Choroid plexus epithelial cell (primary cell): ENCODE measurements around the gene CDK5.
A peak's percentile ranks its signal among the peaks of the same experiment; 100 is the strongest.

Experiments
- DNase-seq: peaks from one replicate; pipeline ENCODE4 v3.0.0-alpha.2; 2010; ENCODE audit warnings: low read depth
- H3K4me3 ChIP-seq: 2 replicates; pipeline ENCODE4 v1.5.1; 2011; ENCODE audit warnings: low read depth, mild to moderate bottlenecking, control low read depth, low read length, moderate library complexity
- TF ChIP-seq, protein P1 (sequence below): conservative IDR thresholded peaks from 2 replicates; pipeline ENCODE4 v1.5.1; 2011; ENCODE audit warnings: low read depth, mild to moderate bottlenecking, control low read depth, inconsistent platforms, low read length, moderate library complexity

CDK5 gene

GRCh38 chr7:151053751-151054150, 3.9 kb downstream of the CDK5 start:
- TF ChIP-seq, protein P1, sequence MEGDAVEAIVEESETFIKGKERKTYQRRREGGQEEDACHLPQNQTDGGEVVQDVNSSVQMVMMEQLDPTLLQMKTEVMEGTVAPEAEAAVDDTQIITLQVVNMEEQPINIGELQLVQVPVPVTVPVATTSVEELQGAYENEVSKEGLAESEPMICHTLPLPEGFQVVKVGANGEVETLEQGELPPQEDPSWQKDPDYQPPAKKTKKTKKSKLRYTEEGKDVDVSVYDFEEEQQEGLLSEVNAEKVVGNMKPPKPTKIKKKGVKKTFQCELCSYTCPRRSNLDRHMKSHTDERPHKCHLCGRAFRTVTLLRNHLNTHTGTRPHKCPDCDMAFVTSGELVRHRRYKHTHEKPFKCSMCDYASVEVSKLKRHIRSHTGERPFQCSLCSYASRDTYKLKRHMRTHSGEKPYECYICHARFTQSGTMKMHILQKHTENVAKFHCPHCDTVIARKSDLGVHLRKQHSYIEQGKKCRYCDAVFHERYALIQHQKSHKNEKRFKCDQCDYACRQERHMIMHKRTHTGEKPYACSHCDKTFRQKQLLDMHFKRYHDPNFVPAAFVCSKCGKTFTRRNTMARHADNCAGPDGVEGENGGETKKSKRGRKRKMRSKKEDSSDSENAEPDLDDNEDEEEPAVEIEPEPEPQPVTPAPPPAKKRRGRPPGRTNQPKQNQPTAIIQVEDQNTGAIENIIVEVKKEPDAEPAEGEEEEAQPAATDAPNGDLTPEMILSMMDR, result no peak
- H3K4me3 ChIP-seq, result no peak overlapping the region
- DNase-seq, result no peak

DNA sequence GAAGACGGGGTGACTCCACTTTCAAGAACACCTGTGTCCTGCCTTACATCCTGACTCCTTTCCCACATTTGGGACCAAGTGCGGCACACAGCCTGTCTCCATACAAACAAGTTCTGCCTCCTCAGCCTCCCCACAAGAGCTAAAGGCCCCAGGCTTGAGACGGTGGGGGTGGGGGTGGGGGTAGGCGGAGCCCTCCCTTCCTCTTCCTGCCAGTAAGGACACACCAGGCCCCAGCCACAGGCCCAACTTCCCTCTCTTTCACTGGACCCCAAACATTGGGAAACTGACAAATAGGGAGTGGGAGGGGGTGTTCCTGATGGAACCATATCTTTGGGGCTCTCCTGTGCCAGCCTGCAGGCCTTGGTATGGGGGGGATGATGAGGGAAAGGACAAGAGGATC, 4.6 kb downstream of the CDK5 start:
- H3K4me3 ChIP-seq, result no peak overlapping the region
- TF ChIP-seq, protein P1, result no peak
- DNase-seq, result no peak

- peak; percentile 79 for DNase-seq
- H3K4me3 ChIP-seq, result no peak overlapping the region
- TF ChIP-seq, protein P1, result no peak
Observed at GRCh38 chr7:151051108-151051507, 6.6 kb downstream of the CDK5 start.

DNA sequence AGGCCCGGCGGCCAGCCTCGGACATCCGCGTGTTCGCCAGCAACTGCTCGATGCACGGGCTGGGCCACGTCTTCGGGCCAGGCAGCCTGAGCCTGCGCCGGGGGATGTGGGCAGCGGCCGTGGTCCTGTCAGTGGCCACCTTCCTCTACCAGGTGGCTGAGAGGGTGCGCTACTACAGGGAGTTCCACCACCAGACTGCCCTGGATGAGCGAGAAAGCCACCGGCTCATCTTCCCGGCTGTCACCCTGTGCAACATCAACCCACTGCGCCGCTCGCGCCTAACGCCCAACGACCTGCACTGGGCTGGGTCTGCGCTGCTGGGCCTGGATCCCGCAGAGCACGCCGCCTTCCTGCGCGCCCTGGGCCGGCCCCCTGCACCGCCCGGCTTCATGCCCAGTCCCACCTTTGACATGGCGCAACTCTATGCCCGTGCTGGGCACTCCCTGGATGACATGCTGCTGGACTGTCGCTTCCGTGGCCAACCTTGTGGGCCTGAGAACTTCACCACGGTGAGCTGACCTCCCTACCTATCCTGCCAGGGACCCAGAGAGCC, 8.7 kb downstream of the CDK5 start:
- H3K4me3 ChIP-seq, result no peak overlapping the region
- TF ChIP-seq, protein P1, result no peak
- DNase-seq, result no peak

- no peak within 1 kb of the TSS for H3K4me3 ChIP-seq
- no peak for DNase-seq
- TF ChIP-seq, protein P1, result no peak
Observed at GRCh38 chr7:151047976-151048815, 9.5 kb downstream of the CDK5 start, which contains the start of gene ASIC3. TSS of gene ASIC3 (plus strand) at chr7:151048531. CDS start at chr7:151048886, 355 bp downstream.

DNA sequence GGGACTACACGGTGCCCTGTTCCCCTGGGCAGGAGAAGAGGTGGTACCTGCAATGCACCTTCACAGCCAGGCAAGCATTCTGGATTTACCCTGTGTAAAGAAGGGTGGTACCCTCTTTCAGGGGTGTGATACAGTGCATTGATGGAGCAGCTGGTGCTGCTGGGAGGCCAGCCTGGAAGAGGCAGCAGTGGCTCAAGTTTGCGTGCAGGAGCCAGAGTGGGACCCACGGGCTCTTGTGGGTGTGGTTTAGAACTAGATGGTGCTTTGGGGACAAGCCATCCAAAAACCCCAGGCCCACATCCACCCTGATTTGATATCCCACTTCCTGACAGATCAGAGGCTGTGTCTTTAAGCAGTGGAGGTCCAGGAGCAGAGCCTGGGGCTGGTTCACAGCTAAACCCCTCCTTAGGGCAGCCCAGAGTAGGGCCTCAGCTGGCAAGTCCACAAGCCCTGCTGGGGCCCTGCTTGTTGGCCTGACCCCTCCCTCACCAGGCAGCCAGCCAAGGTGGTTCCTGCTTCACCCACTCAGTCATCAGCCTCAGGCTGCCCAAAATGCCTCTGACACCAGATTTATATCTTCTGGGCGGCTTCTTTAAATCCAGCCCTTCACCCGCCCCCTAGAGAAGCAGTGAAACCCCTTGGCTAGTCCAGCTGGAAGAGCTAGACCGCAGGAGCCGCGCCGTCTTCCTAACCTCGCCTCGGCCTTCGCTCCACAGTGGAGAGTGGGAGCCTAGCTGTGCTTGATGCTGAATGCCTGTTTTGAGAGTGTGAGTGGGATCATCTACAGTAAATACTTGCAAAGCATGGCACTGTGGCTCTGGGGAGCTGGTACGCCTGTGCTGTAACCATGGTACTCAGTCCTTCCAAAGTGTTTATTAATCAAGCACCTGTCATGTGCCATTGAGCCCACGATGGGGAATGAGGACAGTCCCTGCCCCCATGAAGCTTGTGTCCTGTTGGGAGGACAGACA, 10.8 kb downstream of the CDK5 start:
- peak; percentile 19 for DNase-seq
- TF ChIP-seq, protein P1, result no peak
- no peak overlapping the region for H3K4me3 ChIP-seq
